CD4-positive, alpha-beta T cell treated with Interleukin-17A for 1 hour (primary cell): ENCODE results near the gene NEK11.
A peak's percentile ranks its signal among the peaks of the same experiment; 100 is the strongest.

Source experiments
- DNase-seq: peaks from one replicate; pipeline ENCODE4 v3.0.0-alpha.2; 2020

NEK11 gene

GRCh38 chr3:131026321-131027151 lies at the start of gene NEK11, which contains the start of gene ASTE1:
NEK11 (plus strand) TSS chr3:131026877; CDS start chr3:131029709, 2,832 bp downstream.
ASTE1 (minus strand) TSS chr3:131026825; CDS start chr3:131025306, 1,519 bp downstream.
- peak; percentile 94 for DNase-seq

GRCh38 chr3:130979117-130979516 lies 47.6 kb upstream of the NEK11 start:
- no peak for DNase-seq

- no peak for DNase-seq
Measured at GRCh38 chr3:130981469-130981868, 45.2 kb upstream of the NEK11 start.

- no peak for DNase-seq
Measured at GRCh38 chr3:130990282-130990681, 36.4 kb upstream of the NEK11 start.

- DNase-seq = no peak
Measured at GRCh38 chr3:130991126-130991525, 35.6 kb upstream of the NEK11 start.

- DNase-seq = no peak
Measured at GRCh38 chr3:130992344-130992743, 34.3 kb upstream of the NEK11 start.

GRCh38 chr3:130997289-130997688 lies 29.4 kb upstream of the NEK11 start:
- no peak for DNase-seq

GRCh38 chr3:131001071-131001470 lies 25.6 kb upstream of the NEK11 start:
- DNase-seq = no peak

GRCh38 chr3:131004603-131005002 lies 22.1 kb upstream of the NEK11 start:
- DNase-seq = no peak

- DNase-seq = no peak
Measured at GRCh38 chr3:131007256-131007655, 19.4 kb upstream of the NEK11 start.

GRCh38 chr3:131007782-131008181 lies 18.9 kb upstream of the NEK11 start:
- DNase-seq = no peak

- DNase-seq = no peak
Measured at GRCh38 chr3:131008326-131008725, 18.4 kb upstream of the NEK11 start.

- no peak for DNase-seq
Measured at GRCh38 chr3:131009698-131010097, 17.0 kb upstream of the NEK11 start.

GRCh38 chr3:131018970-131019369 lies 7.7 kb upstream of the NEK11 start:
- DNase-seq = no peak

- no peak for DNase-seq
Measured at GRCh38 chr3:131020122-131020693, 6.5 kb upstream of the NEK11 start.

GRCh38 chr3:131025539-131025938 lies 1.1 kb upstream of the NEK11 start:
- no peak for DNase-seq

- DNase-seq = no peak
Measured at GRCh38 chr3:131028844-131029243, 2.2 kb downstream of the NEK11 start.

- no peak for DNase-seq
Measured at GRCh38 chr3:131031660-131032059, 5.0 kb downstream of the NEK11 start.

GRCh38 chr3:131033480-131034080 lies 6.9 kb downstream of the NEK11 start:
- peak; percentile 78 for DNase-seq

- no peak for DNase-seq
Measured at GRCh38 chr3:131036200-131036816, 9.6 kb downstream of the NEK11 start.

- DNase-seq = no peak
Measured at GRCh38 chr3:131036986-131037385, 10.3 kb downstream of the NEK11 start.

GRCh38 chr3:131038326-131038725 lies 11.6 kb downstream of the NEK11 start:
- DNase-seq = no peak

GRCh38 chr3:131042271-131042985 lies 15.8 kb downstream of the NEK11 start:
- peak; percentile 70 for DNase-seq
